Ectodermal cell (in vitro differentiated cells): ENCODE data around the gene PELI2.

Experiments
- H3K27ac ChIP-seq: 2 replicates; pipeline ENCODE4 v1.7.0; 2013; ENCODE audit warnings: mild to moderate bottlenecking, low read depth, low read length; ENCODE audit not compliant: insufficient read depth, poor library complexity, severe bottlenecking
- H3K27me3 ChIP-seq: 2 replicates; pipeline ENCODE4 v1.7.0; 2013; ENCODE audit warnings: mild to moderate bottlenecking, low read length; ENCODE audit not compliant: insufficient read depth, control insufficient read depth, poor library complexity, severe bottlenecking
- H3K36me3 ChIP-seq: one replicate; pipeline ENCODE4 v1.7.0; 2013; ENCODE audit warnings: low read length; ENCODE audit not compliant: control insufficient read depth, insufficient read depth
- H3K4me1 ChIP-seq: one replicate; pipeline ENCODE4 v1.7.0; 2013; ENCODE audit warnings: low read length; ENCODE audit not compliant: control insufficient read depth, insufficient read depth
- H3K4me3 ChIP-seq: 2 replicates; pipeline ENCODE4 v1.7.0; 2013; ENCODE audit warnings: low read depth, low read length, control low read depth; ENCODE audit not compliant: insufficient read depth
- H3K9me3 ChIP-seq: 2 replicates; pipeline ENCODE4 v1.7.0; 2013; ENCODE audit warnings: mild to moderate bottlenecking, low read length, moderate library complexity; ENCODE audit not compliant: control insufficient read depth
- WGBS, 2 experiments: methylation state at CpG; one replicate each; pipeline ENCODE4 v1.1.7; 2013; ENCODE audit warnings: missing lambda C conversion rate in 2 of 2; 5-methylcytosine and 5-hydroxymethylcytosine counted together

PELI2 gene

DNA sequence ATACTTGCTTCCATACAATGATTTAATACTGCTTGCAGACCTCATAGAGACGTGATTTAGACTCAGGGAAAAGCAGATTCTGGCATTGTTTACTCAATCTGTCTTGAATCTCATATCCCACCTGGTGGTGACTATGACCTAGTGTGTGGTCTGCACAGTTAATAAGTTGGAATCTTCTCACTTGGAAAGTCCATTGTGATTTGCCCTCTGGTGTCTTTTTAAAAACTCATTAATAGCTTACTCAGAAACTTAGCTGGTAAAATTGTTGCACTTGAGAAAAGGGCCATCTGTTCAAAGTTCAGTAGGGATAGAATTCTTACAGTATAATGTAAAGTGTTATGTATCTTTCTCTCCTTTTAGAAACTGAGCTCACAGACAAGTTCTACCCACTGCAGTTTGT lies 106.0 kb downstream of the PELI2 start:
- no peak overlapping the region for H3K27ac ChIP-seq
- no peaks in the 10 kb centered on the region for H3K9me3 ChIP-seq
- WGBS, 2 experiments: 87 to 94% methylated on average over 1 of the region's 1 CpG
- peaks cover 2% of the 10 kb centered on the region for H3K4me1 ChIP-seq
- H3K4me3 ChIP-seq: no peak overlapping the region
- H3K36me3 ChIP-seq: no peaks in the 10 kb centered on the region
- no peaks in the 10 kb centered on the region for H3K27me3 ChIP-seq

DNA sequence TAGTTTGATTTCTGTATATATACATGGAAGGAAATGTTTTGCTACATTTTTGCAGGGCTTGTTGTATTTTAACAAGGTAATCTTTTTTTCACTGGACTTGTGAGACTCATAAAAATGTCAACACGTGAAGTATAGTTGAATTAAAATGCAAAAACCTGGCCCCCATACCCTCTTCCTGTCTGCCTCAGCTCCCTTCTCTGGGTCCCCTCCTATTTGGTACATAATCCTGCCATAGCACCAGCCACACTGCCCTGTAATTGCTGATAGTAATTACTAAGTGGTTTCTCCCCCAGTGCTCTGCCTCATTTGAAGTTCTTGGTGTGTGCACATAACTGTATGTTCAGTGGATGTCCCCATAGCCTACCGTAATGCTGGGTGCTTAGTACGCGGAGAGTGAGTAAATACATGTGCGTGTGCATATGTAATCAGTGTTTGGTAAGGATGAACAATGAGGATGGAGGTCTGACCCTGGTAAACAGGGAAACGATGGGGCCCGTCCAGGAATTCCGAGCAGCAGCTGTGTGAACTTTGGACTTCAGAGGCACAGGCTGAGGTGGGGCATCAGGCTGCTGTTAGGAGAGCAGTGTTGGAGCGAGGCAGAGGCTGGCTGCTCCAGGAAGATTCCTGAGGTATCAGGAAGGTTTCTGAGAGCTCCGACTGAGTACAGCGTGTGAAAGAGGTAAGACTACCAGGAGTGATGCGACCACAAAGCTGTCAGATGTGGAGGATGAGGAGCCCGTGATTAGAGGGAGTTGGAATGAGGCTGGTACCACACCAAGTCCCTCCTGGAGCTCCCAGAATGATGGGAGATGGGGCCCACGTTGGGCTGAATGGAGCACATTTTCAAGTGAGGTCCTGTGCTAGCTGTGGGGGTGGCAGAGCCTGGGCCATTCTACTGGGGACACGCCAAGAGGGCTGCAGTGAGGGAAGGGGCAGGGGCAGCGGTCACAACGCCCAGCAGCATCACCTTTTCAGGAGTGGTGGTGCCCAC lies 106.8 kb downstream of the PELI2 start:
- H3K36me3 ChIP-seq: no peaks in the 10 kb centered on the region
- H3K4me3 ChIP-seq: no peak overlapping the region
- no peaks in the 10 kb centered on the region for H3K27me3 ChIP-seq
- 88 to 89% methylated on average over 17 of the region's 17 CpGs for WGBS, 2 experiments
- no peaks in the 10 kb centered on the region for H3K4me1 ChIP-seq
- no peaks in the 10 kb centered on the region for H3K9me3 ChIP-seq
- H3K27ac ChIP-seq: no peak overlapping the region

DNA sequence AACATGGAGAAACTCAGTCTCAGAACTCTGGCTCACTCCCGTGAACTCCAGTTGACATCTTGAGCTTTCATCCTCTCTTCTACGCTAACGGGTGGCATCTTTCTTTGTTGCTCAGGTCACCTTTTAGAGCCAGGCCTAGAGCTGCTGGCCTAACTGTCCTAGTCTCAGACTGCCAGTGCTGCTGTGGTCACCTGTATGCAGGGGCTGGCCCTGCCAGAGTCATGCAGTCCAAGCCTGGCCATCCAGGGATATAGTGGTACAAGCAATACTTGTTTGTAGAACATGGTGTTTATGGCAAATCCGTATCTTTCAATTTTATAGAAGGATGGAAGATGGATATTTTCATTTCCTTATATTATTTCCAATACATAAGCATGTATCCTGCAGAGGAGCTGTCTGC lies 117.2 kb downstream of the PELI2 start:
- no peaks in the 10 kb centered on the region for H3K36me3 ChIP-seq
- no peaks in the 10 kb centered on the region for H3K4me1 ChIP-seq
- no peak overlapping the region for H3K27ac ChIP-seq
- 91 to 93% methylated on average over 3 to 4 of the region's 4 CpGs for WGBS, 2 experiments
- H3K9me3 ChIP-seq: no peaks in the 10 kb centered on the region
- no peaks in the 10 kb centered on the region for H3K27me3 ChIP-seq
- H3K4me3 ChIP-seq: no peak overlapping the region

DNA sequence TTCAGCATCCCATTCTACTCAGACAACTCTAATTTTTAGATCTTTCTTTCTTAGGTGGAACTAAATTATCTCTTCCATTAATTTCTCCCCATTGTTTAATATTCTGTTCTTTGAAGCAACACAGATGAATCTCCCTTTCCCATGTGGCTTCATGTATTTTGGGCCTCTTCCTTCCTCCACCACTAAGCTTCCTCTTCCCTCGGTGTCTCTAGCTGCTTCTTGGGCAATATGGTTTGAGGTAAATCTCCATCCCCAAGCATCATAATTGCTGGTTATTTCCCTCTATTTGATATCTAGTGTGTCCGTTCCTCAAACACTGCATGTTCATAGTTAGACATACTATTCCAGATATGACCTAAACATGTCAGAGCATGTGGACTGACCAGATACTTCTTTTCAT lies 119.2 kb downstream of the PELI2 start:
- Histone ChIP-seq H3K4me1 (no peaks in the 10 kb centered on the region), H3K9me3 (no peaks in the 10 kb centered on the region), H3K4me3 (no peak overlapping the region), H3K27ac (no peak overlapping the region), H3K36me3 (no peaks in the 10 kb centered on the region), H3K27me3 (no peaks in the 10 kb centered on the region)
- 95 to 100% methylated on average over 2 of the region's 2 CpGs for WGBS, 2 experiments

DNA sequence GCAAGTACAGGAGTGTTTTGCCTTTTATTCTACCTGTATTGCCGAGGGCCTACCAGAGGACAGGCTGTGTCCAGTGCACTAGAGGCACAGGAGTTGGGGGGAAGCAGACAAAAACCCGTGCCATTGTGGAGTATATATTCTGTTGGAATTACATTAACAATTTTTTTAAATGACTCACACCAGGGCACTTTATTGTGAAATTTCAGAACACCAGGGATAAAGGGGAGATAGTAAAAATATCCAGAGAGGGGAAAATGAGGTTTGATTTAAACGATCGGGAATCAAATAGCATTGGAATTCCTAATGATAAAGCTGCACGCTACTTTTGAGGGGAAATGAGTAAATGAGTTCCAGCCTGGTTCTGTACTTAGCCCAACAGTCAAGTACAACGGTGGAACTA lies 123.2 kb downstream of the PELI2 start:
- Histone ChIP-seq H3K4me3 (no peak overlapping the region), H3K36me3 (no peaks in the 10 kb centered on the region), H3K27me3 (no peaks in the 10 kb centered on the region), H3K9me3 (no peaks in the 10 kb centered on the region), H3K27ac (no peak overlapping the region), H3K4me1 (peaks cover 9% of the 10 kb centered on the region)
- 97 to 99% methylated on average over 5 of the region's 6 CpGs for WGBS, 2 experiments

DNA sequence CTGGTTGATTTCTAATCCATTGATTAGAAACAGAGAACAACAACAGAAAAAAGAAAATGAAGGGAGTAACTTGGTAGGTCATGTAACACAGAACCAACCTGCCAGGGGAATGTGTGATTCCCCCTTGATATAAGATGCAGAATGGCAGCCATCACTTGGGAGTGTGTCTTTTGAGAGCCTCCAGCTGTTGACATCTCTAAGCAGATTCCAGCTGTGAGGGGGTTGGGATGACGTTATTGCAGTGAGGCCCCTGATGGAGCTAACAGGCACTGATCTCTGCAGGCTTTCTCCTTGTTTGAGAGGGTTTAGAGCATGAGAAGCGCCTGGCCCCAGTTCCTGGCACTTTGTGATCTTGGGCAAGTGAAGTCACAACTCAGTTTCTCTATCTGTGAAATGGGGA lies 124.9 kb downstream of the PELI2 start:
- H3K36me3 ChIP-seq: no peaks in the 10 kb centered on the region
- H3K27ac ChIP-seq: no peak overlapping the region
- H3K4me1 ChIP-seq: peaks cover 9% of the 10 kb centered on the region
- no peaks in the 10 kb centered on the region for H3K27me3 ChIP-seq
- H3K9me3 ChIP-seq: no peaks in the 10 kb centered on the region
- 32 to 34% methylated on average over 2 of the region's 2 CpGs for WGBS, 2 experiments
- H3K4me3 ChIP-seq: no peak overlapping the region

DNA sequence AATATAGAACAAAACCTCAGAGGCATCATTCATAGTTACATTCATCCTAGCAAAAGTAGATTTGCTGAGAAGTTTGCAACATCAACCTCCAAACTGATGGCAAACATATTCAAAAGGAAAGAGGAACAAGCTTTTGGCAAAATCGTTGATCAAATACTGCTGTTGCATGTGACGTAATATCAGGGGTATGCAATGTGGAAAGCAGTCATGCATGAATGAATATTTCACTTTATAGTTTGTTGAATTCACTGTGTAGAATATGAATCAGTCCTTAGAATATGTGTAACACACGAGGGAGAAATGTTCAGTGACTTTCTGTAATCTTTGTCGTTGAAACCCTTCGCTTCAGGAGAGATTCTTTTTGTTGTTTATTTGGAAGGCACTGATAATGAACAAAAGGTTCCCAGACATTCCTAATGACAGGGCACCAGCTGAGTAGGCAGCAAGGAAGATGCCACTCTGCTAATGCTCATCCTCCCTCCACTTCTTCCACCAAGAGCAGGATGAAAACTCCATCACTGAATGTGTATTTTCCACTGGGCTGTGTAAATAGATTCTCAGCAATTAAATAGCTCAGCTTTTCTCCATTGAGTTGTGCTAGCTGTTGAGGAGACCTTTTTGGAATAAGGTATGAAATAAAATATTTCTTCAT lies 126.1 kb downstream of the PELI2 start:
- Histone ChIP-seq H3K4me3 (no peak overlapping the region), H3K27ac (no peak overlapping the region), H3K4me1 (peaks cover 13% of the 10 kb centered on the region), H3K27me3 (no peaks in the 10 kb centered on the region), H3K9me3 (no peaks in the 10 kb centered on the region), H3K36me3 (no peaks in the 10 kb centered on the region)
- 84 to 91% methylated on average over 5 of the region's 5 CpGs for WGBS, 2 experiments

DNA sequence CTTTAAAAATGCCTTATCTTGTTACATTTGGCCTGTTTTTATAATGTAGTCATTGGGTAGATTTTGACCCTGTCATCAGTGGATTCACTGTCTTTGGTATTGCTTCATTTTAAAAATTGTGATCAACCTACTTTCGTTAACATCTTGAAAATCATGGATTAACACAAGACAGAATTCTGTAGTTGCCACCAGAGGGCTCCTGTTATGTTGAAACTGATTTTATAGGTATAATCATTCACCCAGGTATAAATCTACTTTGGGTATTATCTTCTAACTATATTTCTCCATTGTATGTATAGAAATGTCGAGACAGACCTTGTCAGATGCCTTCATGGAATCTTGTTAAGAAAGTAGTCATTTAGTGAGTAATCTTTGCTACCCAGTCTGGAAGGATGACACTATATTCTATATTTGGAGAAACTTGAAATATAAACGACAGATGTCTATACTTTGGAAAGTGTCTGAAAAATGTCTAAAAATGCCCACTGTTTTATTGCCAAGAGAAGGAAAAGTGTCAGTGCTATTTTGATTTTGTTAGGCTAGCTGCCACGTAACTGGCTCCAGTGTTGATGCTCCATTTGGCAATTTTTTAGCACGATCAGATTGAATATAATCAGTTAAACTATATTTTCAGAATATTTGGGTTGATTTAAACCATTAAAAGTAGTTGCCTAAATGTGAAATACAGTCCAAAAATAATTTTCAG lies 129.4 kb downstream of the PELI2 start:
- no peaks in the 10 kb centered on the region for H3K9me3 ChIP-seq
- no peaks in the 10 kb centered on the region for H3K36me3 ChIP-seq
- WGBS, 2 experiments: 91 to 98% methylated on average over 4 of the region's 5 CpGs
- H3K4me1 ChIP-seq: peaks cover 13% of the 10 kb centered on the region
- no peak overlapping the region for H3K4me3 ChIP-seq
- H3K27ac ChIP-seq: no peak overlapping the region
- no peaks in the 10 kb centered on the region for H3K27me3 ChIP-seq

DNA sequence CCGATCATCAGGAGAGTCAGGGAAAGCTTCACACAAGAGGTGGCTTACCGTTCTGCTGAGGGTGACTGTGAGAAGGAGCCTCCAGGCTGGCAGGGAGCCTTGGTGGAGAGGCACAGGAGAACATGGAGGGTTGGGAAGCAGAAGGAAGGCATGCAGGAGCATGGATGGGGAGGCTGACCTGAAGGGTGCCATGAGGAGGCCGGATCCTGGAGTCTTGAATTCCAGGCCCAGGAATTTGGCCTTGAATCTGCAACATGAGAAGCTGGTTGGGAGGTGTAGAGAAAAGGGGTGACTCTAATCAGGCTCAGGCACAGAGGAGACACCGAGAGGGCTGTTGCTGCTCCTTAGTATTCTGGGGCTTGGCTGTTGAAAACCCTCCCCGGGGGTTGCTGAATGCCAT lies 130.2 kb downstream of the PELI2 start:
- Histone ChIP-seq H3K9me3 (no peaks in the 10 kb centered on the region), H3K27ac (no peak overlapping the region), H3K36me3 (no peaks in the 10 kb centered on the region), H3K4me3 (no peak overlapping the region), H3K4me1 (peaks cover 7% of the 10 kb centered on the region), H3K27me3 (no peaks in the 10 kb centered on the region)
- WGBS, 2 experiments: 80 to 89% methylated on average over 5 of the region's 5 CpGs

DNA sequence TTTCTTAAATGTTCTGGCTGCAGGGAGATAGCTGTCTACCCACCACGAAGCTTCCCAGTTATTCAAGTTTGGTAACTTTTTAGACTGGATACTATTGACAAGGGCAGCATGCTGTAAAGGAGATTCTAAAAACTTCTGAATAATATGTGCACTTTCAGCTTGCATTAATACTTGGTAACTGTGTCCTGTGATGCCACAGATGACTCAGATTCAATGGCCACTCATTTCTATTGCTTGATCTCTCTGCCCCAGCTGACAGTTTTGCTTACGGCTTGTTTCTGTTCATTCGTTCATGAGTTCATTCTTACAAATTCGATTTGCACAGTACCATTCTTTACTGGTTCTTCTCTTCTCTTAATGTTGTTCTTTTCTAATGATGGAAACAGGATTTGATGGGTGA lies 142.8 kb downstream of the PELI2 start:
- no peak overlapping the region for H3K4me3 ChIP-seq
- H3K27ac ChIP-seq: no peak overlapping the region
- WGBS, 2 experiments: 89 to 98% methylated on average over 4 of the region's 4 CpGs
- no peaks in the 10 kb centered on the region for H3K36me3 ChIP-seq
- H3K27me3 ChIP-seq: no peaks in the 10 kb centered on the region
- no peaks in the 10 kb centered on the region for H3K9me3 ChIP-seq
- no peaks in the 10 kb centered on the region for H3K4me1 ChIP-seq
